ENCODE measurements around the gene HMCN2.

HMCN2 gene

DNA sequence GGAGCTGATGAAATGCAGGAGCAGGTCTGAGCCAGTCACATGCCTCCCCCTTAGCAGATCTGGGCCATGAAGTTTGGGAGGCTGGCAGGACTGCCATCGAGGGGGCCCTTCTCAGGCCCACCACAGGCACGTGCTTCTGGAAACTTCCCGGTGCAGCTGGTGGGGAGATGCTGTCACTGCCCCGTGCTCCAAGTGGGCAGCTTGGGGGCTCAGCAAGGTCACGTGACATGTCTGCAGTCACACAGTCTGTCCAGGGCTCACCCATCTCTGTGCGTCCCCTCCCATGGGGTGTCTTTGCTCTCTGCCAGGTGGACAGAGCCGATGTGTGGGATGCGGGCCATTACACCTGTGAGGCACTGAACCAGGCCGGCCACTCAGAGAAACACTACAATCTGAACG, 99.8 kb downstream of the HMCN2 start:
- Histone ChIP-seq H3K79me2 (ENCODE audit: insufficient read depth, low read depth) (no peaks in the 10 kb centered on the region), H2AFZ (ENCODE audit: low read depth) (no peak overlapping the region), H3K36me3 (ENCODE audit: insufficient read depth) (no peaks in the 10 kb centered on the region), H3K27ac (no peak overlapping the region), H3K4me2 (no peak overlapping the region), H3K9ac (no peak overlapping the region), H3K27me3 (ENCODE audit: insufficient read depth, low read depth) (peaks cover 76% of the 10 kb centered on the region), H4K20me1 (ENCODE audit: insufficient read depth) (no peaks in the 10 kb centered on the region), H3K4me3 (IDR thresholded peaks at IDR 0.05; ENCODE audit: insufficient read depth, low read depth, low read length) (no peak overlapping the region), H3K4me1 (ENCODE audit: low read depth, poor library complexity, severe bottlenecking) (no peaks in the 10 kb centered on the region)
- TF ChIP-seq, protein P1, sequence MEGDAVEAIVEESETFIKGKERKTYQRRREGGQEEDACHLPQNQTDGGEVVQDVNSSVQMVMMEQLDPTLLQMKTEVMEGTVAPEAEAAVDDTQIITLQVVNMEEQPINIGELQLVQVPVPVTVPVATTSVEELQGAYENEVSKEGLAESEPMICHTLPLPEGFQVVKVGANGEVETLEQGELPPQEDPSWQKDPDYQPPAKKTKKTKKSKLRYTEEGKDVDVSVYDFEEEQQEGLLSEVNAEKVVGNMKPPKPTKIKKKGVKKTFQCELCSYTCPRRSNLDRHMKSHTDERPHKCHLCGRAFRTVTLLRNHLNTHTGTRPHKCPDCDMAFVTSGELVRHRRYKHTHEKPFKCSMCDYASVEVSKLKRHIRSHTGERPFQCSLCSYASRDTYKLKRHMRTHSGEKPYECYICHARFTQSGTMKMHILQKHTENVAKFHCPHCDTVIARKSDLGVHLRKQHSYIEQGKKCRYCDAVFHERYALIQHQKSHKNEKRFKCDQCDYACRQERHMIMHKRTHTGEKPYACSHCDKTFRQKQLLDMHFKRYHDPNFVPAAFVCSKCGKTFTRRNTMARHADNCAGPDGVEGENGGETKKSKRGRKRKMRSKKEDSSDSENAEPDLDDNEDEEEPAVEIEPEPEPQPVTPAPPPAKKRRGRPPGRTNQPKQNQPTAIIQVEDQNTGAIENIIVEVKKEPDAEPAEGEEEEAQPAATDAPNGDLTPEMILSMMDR (conservative IDR thresholded peaks at IDR 0.05; ENCODE audit: low read depth, low read length) = no peak

DNA sequence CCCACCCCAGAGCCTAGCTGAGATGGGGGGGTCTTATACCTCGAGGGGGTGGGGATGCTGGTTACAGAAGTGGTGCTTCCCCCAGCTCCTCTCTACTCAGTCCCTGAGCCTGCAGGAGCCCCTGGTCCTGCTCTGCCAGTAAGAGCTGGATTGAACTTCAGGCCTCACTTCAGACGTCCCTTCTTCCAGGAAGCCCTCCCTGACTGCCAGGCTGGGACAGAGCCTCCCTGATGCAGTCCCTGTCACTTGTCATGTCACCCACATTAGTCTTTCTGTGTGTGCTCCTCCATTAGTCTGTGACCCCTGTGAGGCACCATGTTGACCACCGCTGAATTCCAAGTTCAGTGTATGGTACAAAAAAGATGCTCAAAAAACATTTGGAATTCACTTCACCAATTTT, 100.5 kb downstream of the HMCN2 start:
- Histone ChIP-seq H3K4me2 (no peak overlapping the region), H3K27me3 (ENCODE audit: insufficient read depth, low read depth) (peaks cover 78% of the 10 kb centered on the region), H3K4me1 (ENCODE audit: low read depth, poor library complexity, severe bottlenecking) (no peaks in the 10 kb centered on the region), H3K79me2 (ENCODE audit: insufficient read depth, low read depth) (no peaks in the 10 kb centered on the region), H4K20me1 (ENCODE audit: insufficient read depth) (no peaks in the 10 kb centered on the region), H3K9ac (no peak overlapping the region), H3K36me3 (ENCODE audit: insufficient read depth) (no peaks in the 10 kb centered on the region), H3K27ac (no peak overlapping the region), H3K4me3 (IDR thresholded peaks at IDR 0.05; ENCODE audit: insufficient read depth, low read depth, low read length) (no peak overlapping the region), H2AFZ (ENCODE audit: low read depth) (no peak overlapping the region)
- TF ChIP-seq, protein P1 (conservative IDR thresholded peaks at IDR 0.05; ENCODE audit: low read depth, low read length) = no peak

DNA sequence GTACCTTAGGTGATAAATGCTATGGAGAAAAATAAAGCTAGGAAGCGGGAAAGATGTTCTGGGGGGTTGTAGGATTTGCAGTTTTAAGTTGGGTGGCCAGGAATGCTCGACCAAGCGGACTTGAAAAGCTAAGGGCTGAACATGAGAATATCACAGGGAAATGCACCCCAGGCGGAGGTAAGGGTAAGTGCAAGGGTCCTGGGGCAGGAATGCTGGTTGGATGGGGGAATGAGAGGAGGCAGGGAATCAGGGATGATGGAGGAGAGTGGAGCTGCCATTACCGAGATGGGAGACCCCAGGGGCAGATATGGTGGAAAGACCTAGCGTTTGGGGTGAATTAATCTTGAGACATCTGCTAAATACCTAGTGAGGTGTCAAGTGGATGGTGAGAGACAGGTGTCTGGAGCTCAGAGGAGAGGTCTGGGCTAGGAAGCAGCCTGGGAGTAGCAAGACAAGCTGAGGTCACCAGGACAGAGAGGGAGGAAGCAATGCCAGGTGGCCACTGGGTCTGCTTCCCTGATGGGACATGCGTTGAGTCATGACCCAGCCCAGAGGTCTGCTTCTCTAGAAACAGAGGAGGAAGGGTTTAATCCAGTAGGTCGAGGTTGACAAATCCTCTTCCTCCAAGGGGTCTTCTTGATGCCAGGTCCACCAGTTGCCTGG, 101.5 kb downstream of the HMCN2 start:
- Histone ChIP-seq H4K20me1 (ENCODE audit: insufficient read depth) (no peaks in the 10 kb centered on the region), H3K4me1 (ENCODE audit: low read depth, poor library complexity, severe bottlenecking) (no peaks in the 10 kb centered on the region), H3K9ac (no peak overlapping the region), H3K4me2 (no peak overlapping the region), H3K27me3 (ENCODE audit: insufficient read depth, low read depth) (peaks cover 83% of the 10 kb centered on the region), H3K36me3 (ENCODE audit: insufficient read depth) (no peaks in the 10 kb centered on the region), H3K4me3 (IDR thresholded peaks at IDR 0.05; ENCODE audit: insufficient read depth, low read depth, low read length) (no peak overlapping the region), H3K79me2 (ENCODE audit: insufficient read depth, low read depth) (no peaks in the 10 kb centered on the region), H3K27ac (no peak overlapping the region), H2AFZ (ENCODE audit: low read depth) (no peak overlapping the region)
- TF ChIP-seq, protein P1 (conservative IDR thresholded peaks at IDR 0.05; ENCODE audit: low read depth, low read length) = no peak

DNA sequence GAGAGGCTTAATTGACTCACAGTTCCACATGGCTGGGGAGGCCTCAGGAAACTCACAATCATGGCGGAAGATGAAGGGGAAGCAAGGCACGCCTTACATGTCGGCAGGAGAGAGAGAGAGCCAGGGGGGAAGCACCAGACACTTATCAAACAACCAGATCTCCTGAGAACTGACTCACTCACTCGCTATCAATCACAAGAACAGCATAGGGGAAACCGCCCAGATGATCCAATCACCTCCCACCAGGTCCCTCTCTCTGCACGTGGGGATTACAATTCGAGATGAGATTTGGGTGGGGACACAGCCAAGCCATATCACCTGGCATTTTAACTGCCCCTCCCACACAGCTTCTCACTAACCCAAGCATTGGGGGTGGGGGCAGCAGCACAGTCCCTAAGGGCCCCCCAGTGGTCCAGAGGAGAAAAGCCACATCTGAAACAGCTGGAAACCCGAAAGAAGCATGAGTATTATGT, 103.1 kb downstream of the HMCN2 start:
- TF ChIP-seq, protein P1 (conservative IDR thresholded peaks at IDR 0.05; ENCODE audit: low read depth, low read length) = no peak
- H3K4me1 ChIP-seq (ENCODE audit: low read depth, poor library complexity, severe bottlenecking) = no peaks in the 10 kb centered on the region
- H4K20me1 ChIP-seq (ENCODE audit: insufficient read depth) = no peaks in the 10 kb centered on the region
- no peaks in the 10 kb centered on the region for H3K36me3 ChIP-seq (ENCODE audit: insufficient read depth)
- H3K4me2 ChIP-seq = no peak overlapping the region
- peaks cover 77% of the 10 kb centered on the region for H3K27me3 ChIP-seq (ENCODE audit: insufficient read depth, low read depth)
- H3K27ac ChIP-seq = no peak overlapping the region
- H3K79me2 ChIP-seq (ENCODE audit: insufficient read depth, low read depth) = no peaks in the 10 kb centered on the region
- H3K4me3 ChIP-seq (IDR thresholded peaks at IDR 0.05; ENCODE audit: insufficient read depth, low read depth, low read length) = no peak overlapping the region
- no peak overlapping the region for H3K9ac ChIP-seq
- no peak overlapping the region for H2AFZ ChIP-seq (ENCODE audit: low read depth)
